ENCODE measurements around the gene NUDT17. TPM values are rescaled to one million over a fixed set of nuclear protein-coding genes. Genes with fewer than 3 reads are reported as not detected.

The NUDT17 gene
- total and polyA plus RNA-seq, 2 of the 4 experiments (the other 2 are of a cell fraction) = 2.3 to 2.8 TPM

- H2AK5ac ChIP-seq (ENCODE audit: low read depth, low read length) = no peak overlapping the region
- H4K5ac ChIP-seq (ENCODE audit: low read depth, low read length) = no peak overlapping the region
- H3K79me1 ChIP-seq (ENCODE audit: low read depth in 1 of 2, low read length in 2 of 2) = no peaks in the 10 kb centered on the region
- CTCF ChIA-PET = no interaction called here
- H3K27ac ChIP-seq (ENCODE audit: insufficient read depth, low read length) = no peak overlapping the region
- 0 out of 2 replicates have a peak, but pooled peaks cover 3% of the 10 kb centered on the region for H3K9me1 ChIP-seq (ENCODE audit: insufficient read depth, low read length)
- H3K9ac ChIP-seq (ENCODE audit: low read depth, low read length) = no peak overlapping the region
- H3K4me1 ChIP-seq (ENCODE audit: control insufficient read depth, insufficient read depth, low read length) = peaks cover 8% of the 10 kb centered on the region
- no peaks in the 10 kb centered on the region for H3K9me3 ChIP-seq (ENCODE audit: control insufficient read depth, insufficient read depth, low read length)
- H2BK120ac ChIP-seq (ENCODE audit: low read depth, low read length) = no peak overlapping the region
- TF ChIP-seq CHD1 (IDR thresholded peaks at IDR 0.05; ENCODE audit: low read depth, low read length) = no peak
- TF ChIP-seq POLR2A (IDR thresholded peaks at IDR 0.05; ENCODE audit: low read depth, low read length) = no peak
- no peak overlapping the region for H3K4me2 ChIP-seq (ENCODE audit: low read depth, low read length)
- no peak overlapping the region for H3K23ac ChIP-seq (ENCODE audit: low read depth, low read length)
- H3K56ac ChIP-seq (ENCODE audit: extremely low read depth, insufficient read depth, low read length) = no peak overlapping the region
- WGBS, 2 experiments (ENCODE audit: extremely low coverage in 2 of 2, insufficient read length in 1 of 2) = 74% methylated on average over 3 of the region's 8 CpGs; no CpG with 5 or more reads in 1 of the 2 experiments
- no peak overlapping the region for H3K14ac ChIP-seq (replicated peaks; ENCODE audit: low read depth, low read length)
- peaks cover 2% of the 10 kb centered on the region; the same call in 1 of the 2 replicates for H3K27me3 ChIP-seq (ENCODE audit: control insufficient read depth, insufficient read depth, low read length)
- no peak overlapping the region for H2BK20ac ChIP-seq (ENCODE audit: low read depth, low read length)
- no peak overlapping the region for H2BK15ac ChIP-seq (ENCODE audit: low read depth, low read length)
- H4K20me1 ChIP-seq (ENCODE audit: insufficient read depth, low read length) = no peaks in the 10 kb centered on the region
- dilution Hi-C loops (cut with HindIII; ENCODE audit: low sequenced_read_pairs, unreplicated experiment) (no loop called here), in situ Hi-C loops (cut with MboI; ENCODE audit: low sequenced_read_pairs) (no loop called here), intact Hi-C loops (cut with micrococcal nuclease) (no loop called here)
- H2AK9ac ChIP-seq (replicated peaks; ENCODE audit: low read depth, low read length, poor library complexity) = no peak overlapping the region
- no peak overlapping the region for H4K91ac ChIP-seq (ENCODE audit: insufficient read depth, low read depth, low read length)
- POLR2A ChIA-PET (ENCODE audit: unreplicated experiment) = no interaction called here
- H2AFZ ChIP-seq (replicated peaks; ENCODE audit: low read length, poor library complexity) = no peak overlapping the region
- no peak for DNase-seq
- H4K8ac ChIP-seq (ENCODE audit: low read depth in 2 of 2, low read length in 2 of 2) = no peak overlapping the region
- H3K18ac ChIP-seq (ENCODE audit: low read depth, low read length) = no peak overlapping the region
- no TSS peak for BruUV-seq (replicated peaks)
- no peak overlapping the region for H2BK5ac ChIP-seq (ENCODE audit: low read depth, low read length, poor library complexity, severe bottlenecking)
- H3K4ac ChIP-seq (ENCODE audit: low read depth, low read length) = no peak overlapping the region
- no peaks in the 10 kb centered on the region for H3K36me3 ChIP-seq (ENCODE audit: control insufficient read depth, insufficient read depth, low read length)
- no peak overlapping the region for H3K4me3 ChIP-seq (ENCODE audit: insufficient read depth, low read depth, low read length)
- ATAC-seq (ENCODE audit: low read depth) = no peak
These were observed 41.4 kb downstream of the NUDT17 start for GRCh38 chr1:145886816-145887215.
